ENCODE results near the gene KLF11. TPM values are rescaled to one million over a fixed set of nuclear protein-coding genes. Genes with fewer than 3 reads are reported as not detected.

KLF11 gene
- total and polyA plus RNA-seq, 2 donors (not counting 3 experiments of a cell fraction or from before 2014, with no cell fraction given) = 10.5 to 11.3 TPM

- peak; percentile 51 for TF ChIP-seq GATA2 (IDR thresholded peaks at IDR 0.05; ENCODE audit: insufficient read depth, insufficient read length, low read depth, low read length)
- no peak for TF ChIP-seq EZH2 (IDR thresholded peaks at IDR 0.05; ENCODE audit: borderline replicate concordance, low read depth, low read length, severe bottlenecking)
- Histone ChIP-seq H3K9me3 (replicated peaks; ENCODE audit: control insufficient read depth, insufficient read depth, low read length) (no peaks in the 10 kb centered on the region), H3K27me3 (ENCODE audit: control insufficient read depth in 2 of 2, insufficient read depth in 2 of 2, low read length in 2 of 2) (no peaks in the 10 kb centered on the region), H3K27ac (ENCODE audit: insufficient read depth, low read depth, low read length) (no peak overlapping the region), H3K9ac (replicated peaks; ENCODE audit: extremely low read depth, insufficient read depth, low read length) (no peak overlapping the region), H2AFZ (ENCODE audit: low read depth, low read length) (peak overlapping the region; percentile 18), H3K36me3 (ENCODE audit: control insufficient read depth in 2 of 2, extremely low read depth in 1 of 2, insufficient read depth in 2 of 2, low read length in 2 of 2) (no peaks in the 10 kb centered on the region), H3K79me2 (ENCODE audit: control insufficient read depth, insufficient read depth, low read length) (no peaks in the 10 kb centered on the region), H3K4me1 (ENCODE audit: control insufficient read depth, extremely low read depth, insufficient read depth, low read length) (peaks cover 46% of the 10 kb centered on the region), H3K4me2 (ENCODE audit: insufficient read depth, low read length) (no peak overlapping the region), H4K20me1 (replicated peaks; ENCODE audit: control insufficient read depth, extremely low read depth, insufficient read depth, low read length) (no peaks in the 10 kb centered on the region), H3K4me3 (replicated peaks in 1 of 3; ENCODE audit: insufficient read depth in 1 of 3, low read depth in 1 of 3, low read length in 3 of 3) (no peak overlapping the region), H3K9me1 (replicated peaks; ENCODE audit: control insufficient read depth, extremely low read depth, insufficient read depth, low read length) (no peaks in the 10 kb centered on the region)
- DNase-seq (ENCODE audit: low read depth, low spot score) (no peak), FAIRE-seq (peak; percentile 70)
- intact Hi-C loops (cut with micrococcal nuclease) (no loop called here), dilution Hi-C loops (cut with MboI; ENCODE audit: extremely low pct_ligation_motif_present, low sequenced_read_pairs) (no loop called here)
- POLR2A ChIA-PET = no interaction called here
- BruUV-seq (replicated peaks) = no TSS peak
- CTCF ChIA-PET = interaction anchor here (2.2 to 4.2 kb wide), 2 partner anchors 10 to 181 kb away, joined by 5 to 35 read pairs; no protein-coding TSS in a partner anchor
These were observed 48.3 kb upstream of the KLF11 start for GRCh38 chr2:9995059-9995458.

- Histone ChIP-seq H3K4me1 (ENCODE audit: control insufficient read depth, extremely low read depth, insufficient read depth, low read length) (peaks cover 37% of the 10 kb centered on the region), H3K79me2 (ENCODE audit: control insufficient read depth, insufficient read depth, low read length) (no peaks in the 10 kb centered on the region), H3K36me3 (ENCODE audit: control insufficient read depth in 2 of 2, extremely low read depth in 1 of 2, insufficient read depth in 2 of 2, low read length in 2 of 2) (no peaks in the 10 kb centered on the region), H3K9me1 (replicated peaks; ENCODE audit: control insufficient read depth, extremely low read depth, insufficient read depth, low read length) (no peaks in the 10 kb centered on the region), H3K4me3 (replicated peaks in 1 of 3; ENCODE audit: insufficient read depth in 1 of 3, low read depth in 1 of 3, low read length in 3 of 3) (no peak overlapping the region), H3K9me3 (replicated peaks; ENCODE audit: control insufficient read depth, insufficient read depth, low read length) (no peaks in the 10 kb centered on the region), H3K27ac (ENCODE audit: insufficient read depth, low read depth, low read length) (no peak overlapping the region), H4K20me1 (replicated peaks; ENCODE audit: control insufficient read depth, extremely low read depth, insufficient read depth, low read length) (no peaks in the 10 kb centered on the region), H3K9ac (replicated peaks; ENCODE audit: extremely low read depth, insufficient read depth, low read length) (no peak overlapping the region), H3K27me3 (ENCODE audit: control insufficient read depth in 2 of 2, insufficient read depth in 2 of 2, low read length in 2 of 2) (no peaks in the 10 kb centered on the region), H3K4me2 (ENCODE audit: insufficient read depth, low read length) (no peak overlapping the region), H2AFZ (ENCODE audit: low read depth, low read length) (no peak overlapping the region)
- intact Hi-C loops (cut with micrococcal nuclease) (no loop called here), dilution Hi-C loops (cut with MboI; ENCODE audit: extremely low pct_ligation_motif_present, low sequenced_read_pairs) (no loop called here)
- DNase-seq (ENCODE audit: low read depth, low spot score) (no peak), FAIRE-seq (no peak)
- POLR2A ChIA-PET = no interaction called here
- BruUV-seq (replicated peaks) = no TSS peak
- CTCF ChIA-PET = interaction anchor here (0.9 to 4.2 kb wide), 3 partner anchors 11 to 183 kb away, joined by 3 to 35 read pairs (median 5); no protein-coding TSS in a partner anchor
- TF ChIP-seq FOS (IDR thresholded peaks at IDR 0.05; ENCODE audit: borderline replicate concordance, insufficient read depth, low read length) (no peak), MAX (IDR thresholded peaks at IDR 0.05; ENCODE audit: insufficient read depth, insufficient read length) (no peak), MYC (IDR thresholded peaks at IDR 0.05; ENCODE audit: low read depth, low read length) (no peak), EZH2 (IDR thresholded peaks at IDR 0.05; ENCODE audit: borderline replicate concordance, low read depth, low read length, severe bottlenecking) (no peak), POLR2AphosphoS5 (IDR thresholded peaks at IDR 0.05; ENCODE audit: insufficient read depth, low read depth, low read length) (no peak), CTCF (IDR thresholded peaks at IDR 0.05; ENCODE audit: extremely low read depth in 1 of 2, insufficient read depth in 1 of 2, low read depth in 1 of 2, low read length in 2 of 2) (no peak), GATA2 (IDR thresholded peaks at IDR 0.05; ENCODE audit: insufficient read depth, insufficient read length, low read depth, low read length) (no peak), JUN (IDR thresholded peaks at IDR 0.05; ENCODE audit: borderline replicate concordance, insufficient read depth, insufficient read length, low read depth) (no peak), POLR2A (IDR thresholded peaks at IDR 0.05; ENCODE audit: low read depth, low read length) (no peak)
These were observed 47.0 kb upstream of the KLF11 start for GRCh38 chr2:9996321-9996720.

Data from endothelial cell of umbilical vein (primary cell).